VCaP (cell line): ENCODE data around the gene EIF3M.
A peak's percentile ranks its signal among the peaks of the same experiment; 100 is the strongest.

ENCODE experiments used
- H3K27ac ChIP-seq: fragments of 450-650 bp; 2 replicates; pipeline ENCODE4 v1.5.1; 2017
- CTCF ChIP-seq: fragments of 450-650 bp; conservative IDR thresholded peaks from 2 replicates; pipeline ENCODE4 v1.5.1; 2017; ENCODE audit warnings: mild to moderate bottlenecking, moderate library complexity

Gene EIF3M

GRCh38 chr11:32583459-32584271 lies at the start of gene EIF3M:
TSS of gene EIF3M (plus strand) at chr11:32583831. CDS start at chr11:32583888, 57 bp downstream.
- H3K27ac ChIP-seq, result peak within 1 kb of the TSS; percentile 87
- no peak for TF ChIP-seq CTCF

- no peak for TF ChIP-seq CTCF
- H3K27ac ChIP-seq, result no peak overlapping the region
These were observed 44.8 kb upstream of the EIF3M start for GRCh38 chr11:32538804-32539203.

- no peak for TF ChIP-seq CTCF
- H3K27ac ChIP-seq, result no peak overlapping the region
These were observed 33.9 kb upstream of the EIF3M start for GRCh38 chr11:32549611-32550187.

GRCh38 chr11:32550207-32550606 lies 33.4 kb upstream of the EIF3M start:
- no peak overlapping the region for H3K27ac ChIP-seq
- TF ChIP-seq CTCF, result no peak

- TF ChIP-seq CTCF, result no peak
- no peak overlapping the region for H3K27ac ChIP-seq
These were observed 28.5 kb upstream of the EIF3M start for GRCh38 chr11:32555091-32555490.

GRCh38 chr11:32555895-32556294 lies 27.7 kb upstream of the EIF3M start:
- no peak for TF ChIP-seq CTCF
- H3K27ac ChIP-seq, result no peak overlapping the region

- TF ChIP-seq CTCF, result peak; percentile 28; the same call in 1 of the 2 replicates
- no peak overlapping the region for H3K27ac ChIP-seq
These were observed 21.8 kb upstream of the EIF3M start for GRCh38 chr11:32561835-32562234.
